Neural progenitor cell (in vitro differentiated cells): ENCODE data around the gene EIF2A. TPM values are rescaled to one million over a fixed set of nuclear protein-coding genes. Genes with fewer than 3 reads are reported as not detected.

Source experiments
- DNase-seq: peaks from one replicate; pipeline ENCODE4 v3.0.0-alpha.2; 2016; ENCODE audit warnings: low spot score
- H2AFZ ChIP-seq: fragments of 200-600 bp; sonication (generic); replicated peaks from 2 replicates; pipeline ENCODE4 v1.6.1; 2016; ENCODE audit warnings: antibody characterized with exemption
- H3F3A ChIP-seq: fragments of 200-600 bp; sonication (generic); 2 replicates; pipeline ENCODE4 v1.6.1; 2016; ENCODE audit warnings: antibody characterized with exemption, low read depth
- H3K27ac ChIP-seq: fragments of 200-600 bp; sonication (generic); 2 replicates; pipeline ENCODE4 v1.5.1; 2016; ENCODE audit warnings: mild to moderate bottlenecking
- H3K27me3 ChIP-seq: fragments of 200-600 bp; sonication (generic); 2 replicates; pipeline ENCODE4 v1.6.1; 2016; ENCODE audit warnings: mild to moderate bottlenecking, moderate library complexity
- H3K36me3 ChIP-seq: fragments of 200-600 bp; sonication (generic); 2 replicates; pipeline ENCODE4 v1.5.1; 2016
- H3K4me1 ChIP-seq: fragments of 200-600 bp; sonication (generic); 2 replicates; pipeline ENCODE4 v1.6.1; 2016; ENCODE audit warnings: mixed run types
- H3K4me2 ChIP-seq: fragments of 200-600 bp; sonication (generic); 2 replicates; pipeline ENCODE4 v1.6.1; 2016
- H3K4me3 ChIP-seq: fragments of 200-600 bp; sonication (generic); 2 replicates; pipeline ENCODE4 v1.5.1; 2016
- H3K79me2 ChIP-seq: fragments of 200-600 bp; sonication (generic); 2 replicates; pipeline ENCODE4 v1.6.1; 2016; ENCODE audit warnings: low read depth
- H3K9ac ChIP-seq: fragments of 200-600 bp; sonication (generic); 2 replicates; pipeline ENCODE4 v1.6.1; 2016
- H3K9me3 ChIP-seq: fragments of 200-600 bp; sonication (generic); 2 replicates; pipeline ENCODE4 v1.5.1; 2016; ENCODE audit warnings: low read depth
- H4K20me1 ChIP-seq: fragments of 200-600 bp; sonication (generic); 2 replicates; pipeline ENCODE4 v1.6.1; 2016; ENCODE audit warnings: low read depth
- H3K27ac Mint-ChIP-seq: 3 replicates; pipeline ENCODE4 v1.8.0; 2021; ENCODE audit warnings: mixed read lengths
- H3K27me3 Mint-ChIP-seq: 2 replicates; pipeline ENCODE4 v1.8.0; 2022; ENCODE audit warnings: low read depth, mild to moderate bottlenecking, inconsistent platforms, moderate library complexity, mixed read lengths; ENCODE audit not compliant: insufficient read depth
- H3K36me3 Mint-ChIP-seq: 3 replicates; pipeline ENCODE4 v1.8.0; 2021; ENCODE audit warnings: mixed read lengths
- H3K4me1 Mint-ChIP-seq: 3 replicates; pipeline ENCODE4 v1.8.0; 2021; ENCODE audit warnings: mixed read lengths
- H3K4me3 Mint-ChIP-seq: 3 replicates; pipeline ENCODE4 v1.8.0; 2021; ENCODE audit warnings: mild to moderate bottlenecking, moderate library complexity, mixed read lengths
- H3K9me3 Mint-ChIP-seq: 3 replicates; pipeline ENCODE4 v1.8.0; 2020; ENCODE audit warnings: mixed read lengths
- EZH2 ChIP-seq: fragments of 200-600 bp; sonication (generic); IDR thresholded peaks from 2 replicates; pipeline ENCODE4 v1.6.1; 2017; ENCODE audit warnings: antibody characterized with exemption, mild to moderate bottlenecking, moderate library complexity
- EZH2phosphoT487 ChIP-seq: fragments of 200-600 bp; sonication (generic); IDR thresholded peaks from 2 replicates; pipeline ENCODE4 v1.6.1; 2017; ENCODE audit warnings: antibody characterized with exemption
- total RNA-seq: library from RNA; depleted of rRNA; stranded (reverse); fragments of >200 nt; gene quantifications from 2 replicates; pipeline ENCODE4 v1.2.3, GENCODE V29; 2015; ENCODE audit warnings: low replicate concordance
- TF ChIP-seq, protein P1 (sequence below): fragments of 200-600 bp; sonication (generic); IDR thresholded peaks from 2 replicates; pipeline ENCODE4 v1.5.1; 2017; ENCODE audit warnings: antibody characterized with exemption, mild to moderate bottlenecking

Gene EIF2A
- total RNA-seq, 1 donor from 2014 or later: 135 TPM

DNA sequence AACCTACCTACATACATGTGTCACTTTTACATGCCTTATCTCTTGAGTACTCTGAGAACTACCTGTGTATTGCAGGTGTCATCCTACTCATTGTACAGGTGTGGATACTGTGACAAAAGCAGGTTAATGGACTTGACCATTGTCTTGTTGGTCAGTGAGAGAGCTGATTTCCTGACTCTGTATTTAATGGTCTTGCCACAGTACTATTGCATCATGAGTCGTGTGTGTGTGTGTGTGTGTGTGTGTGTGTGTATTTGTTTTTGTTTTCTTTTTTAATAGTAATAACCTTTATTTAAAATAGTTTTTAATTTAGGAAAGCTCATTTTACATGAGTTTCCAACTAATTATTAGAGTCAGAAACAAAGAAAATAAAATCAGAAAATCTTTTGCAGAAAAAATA, 64.2 kb downstream of the EIF2A start:
- Histone ChIP-seq H3F3A (peaks cover 24% of the 10 kb centered on the region), H3K9ac (no peak overlapping the region), H3K4me2 (no peak overlapping the region), H3K79me2 (peaks cover 88% of the 10 kb centered on the region), H3K4me1 (peaks cover 22% of the 10 kb centered on the region), H3K27ac (no peak overlapping the region), H3K4me3 (no peak overlapping the region), H4K20me1 (no peaks in the 10 kb centered on the region), H2AFZ (no peak overlapping the region), H3K36me3 (peaks cover 5% of the 10 kb centered on the region), H3K9me3 (no peaks in the 10 kb centered on the region), H3K27me3 (no peaks in the 10 kb centered on the region)
- TF ChIP-seq EZH2 (no peak), EZH2phosphoT487 (no peak)
- TF ChIP-seq, protein P1, sequence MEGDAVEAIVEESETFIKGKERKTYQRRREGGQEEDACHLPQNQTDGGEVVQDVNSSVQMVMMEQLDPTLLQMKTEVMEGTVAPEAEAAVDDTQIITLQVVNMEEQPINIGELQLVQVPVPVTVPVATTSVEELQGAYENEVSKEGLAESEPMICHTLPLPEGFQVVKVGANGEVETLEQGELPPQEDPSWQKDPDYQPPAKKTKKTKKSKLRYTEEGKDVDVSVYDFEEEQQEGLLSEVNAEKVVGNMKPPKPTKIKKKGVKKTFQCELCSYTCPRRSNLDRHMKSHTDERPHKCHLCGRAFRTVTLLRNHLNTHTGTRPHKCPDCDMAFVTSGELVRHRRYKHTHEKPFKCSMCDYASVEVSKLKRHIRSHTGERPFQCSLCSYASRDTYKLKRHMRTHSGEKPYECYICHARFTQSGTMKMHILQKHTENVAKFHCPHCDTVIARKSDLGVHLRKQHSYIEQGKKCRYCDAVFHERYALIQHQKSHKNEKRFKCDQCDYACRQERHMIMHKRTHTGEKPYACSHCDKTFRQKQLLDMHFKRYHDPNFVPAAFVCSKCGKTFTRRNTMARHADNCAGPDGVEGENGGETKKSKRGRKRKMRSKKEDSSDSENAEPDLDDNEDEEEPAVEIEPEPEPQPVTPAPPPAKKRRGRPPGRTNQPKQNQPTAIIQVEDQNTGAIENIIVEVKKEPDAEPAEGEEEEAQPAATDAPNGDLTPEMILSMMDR: no peak
- H3K36me3 Mint-ChIP-seq: peaks cover 60% of the 10 kb centered on the region
- peaks cover 14% of the 10 kb centered on the region for H3K4me1 Mint-ChIP-seq
- DNase-seq: no peak
- no peaks in the 10 kb centered on the region for H3K27me3 Mint-ChIP-seq
- H3K27ac Mint-ChIP-seq: no peak overlapping the region
- H3K9me3 Mint-ChIP-seq: peaks cover 21% of the 10 kb centered on the region
- H3K4me3 Mint-ChIP-seq: no peak overlapping the region

DNA sequence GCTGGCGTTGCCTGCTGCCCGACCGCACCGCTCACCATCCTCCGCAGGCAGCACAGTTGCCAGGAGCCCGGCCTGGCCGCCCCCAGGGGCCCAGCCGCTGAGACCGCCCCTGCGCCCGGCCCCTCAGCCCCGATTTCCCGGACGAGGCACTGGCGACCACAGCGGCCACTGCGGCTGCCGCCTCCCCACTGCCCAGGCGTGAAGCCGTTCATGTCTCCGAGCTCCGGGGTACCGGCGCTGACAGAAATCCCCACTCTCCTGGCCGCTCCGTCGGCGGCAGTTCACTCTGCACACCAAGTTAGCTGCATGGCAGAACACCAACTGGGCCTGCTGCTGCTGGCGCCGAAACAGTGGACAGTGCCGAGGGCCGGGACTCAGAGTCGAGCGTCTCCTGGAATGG, 65.1 kb downstream of the EIF2A start:
- Mint-ChIP-seq H3K27me3 (no peaks in the 10 kb centered on the region), H3K36me3 (peaks cover 55% of the 10 kb centered on the region), H3K4me3 (no peak overlapping the region), H3K9me3 (peaks cover 23% of the 10 kb centered on the region), H3K27ac (no peak overlapping the region), H3K4me1 (peaks cover 11% of the 10 kb centered on the region)
- no peak for TF ChIP-seq EZH2phosphoT487
- no peak for TF ChIP-seq EZH2
- TF ChIP-seq, protein P1: no peak
- Histone ChIP-seq H4K20me1 (no peaks in the 10 kb centered on the region), H3K36me3 (peaks cover 5% of the 10 kb centered on the region), H3K27me3 (no peaks in the 10 kb centered on the region), H3K9me3 (no peaks in the 10 kb centered on the region), H3F3A (peaks cover 18% of the 10 kb centered on the region), H3K79me2 (peaks cover 82% of the 10 kb centered on the region), H3K4me1 (peaks cover 22% of the 10 kb centered on the region), H3K4me3 (no peak overlapping the region), H3K27ac (no peak overlapping the region), H3K4me2 (no peak overlapping the region), H3K9ac (no peak overlapping the region), H2AFZ (no peak overlapping the region)
- no peak for DNase-seq

DNA sequence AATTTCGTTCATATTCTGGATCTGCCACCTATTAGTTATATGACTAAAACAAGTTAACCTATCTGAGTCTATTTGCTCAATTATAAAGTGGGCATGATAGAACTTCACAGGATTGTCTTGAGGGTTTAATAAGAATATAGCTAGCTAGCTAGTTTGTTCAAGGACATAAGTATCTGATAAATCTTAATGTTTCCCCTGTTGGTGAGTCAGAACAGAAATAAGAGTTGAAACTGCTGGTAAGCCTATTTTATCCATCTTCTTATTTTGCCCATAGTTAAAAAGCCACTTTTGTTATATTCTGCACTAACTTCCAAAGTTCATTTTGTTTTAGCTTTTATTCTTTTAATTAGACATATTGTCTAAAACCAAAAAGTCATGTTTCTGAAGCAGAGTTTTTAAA, 65.9 kb downstream of the EIF2A start:
- no peak for DNase-seq
- Histone ChIP-seq H3K27me3 (no peaks in the 10 kb centered on the region), H3K4me3 (no peak overlapping the region), H3F3A (peaks cover 10% of the 10 kb centered on the region), H3K4me2 (no peak overlapping the region), H4K20me1 (no peaks in the 10 kb centered on the region), H3K36me3 (peaks cover 5% of the 10 kb centered on the region), H3K27ac (no peak overlapping the region), H2AFZ (no peak overlapping the region), H3K9ac (no peak overlapping the region), H3K4me1 (peaks cover 14% of the 10 kb centered on the region), H3K9me3 (no peaks in the 10 kb centered on the region), H3K79me2 (peaks cover 82% of the 10 kb centered on the region)
- H3K4me3 Mint-ChIP-seq: no peak overlapping the region
- peaks cover 25% of the 10 kb centered on the region for H3K9me3 Mint-ChIP-seq
- peaks cover 7% of the 10 kb centered on the region for H3K4me1 Mint-ChIP-seq
- no peak overlapping the region for H3K27ac Mint-ChIP-seq
- no peaks in the 10 kb centered on the region for H3K27me3 Mint-ChIP-seq
- peaks cover 55% of the 10 kb centered on the region for H3K36me3 Mint-ChIP-seq
- TF ChIP-seq EZH2phosphoT487: no peak
- no peak for TF ChIP-seq EZH2
- TF ChIP-seq, protein P1: no peak
